Inflammatory macrophage (primary cell): ENCODE data around the gene CCDC187.
A peak's percentile ranks its signal among the peaks of the same experiment; 100 is the strongest.
"Not testable (repeated sequence)": the region's sequence is repeated elsewhere in the genome, so short reads cannot be mapped to it uniquely, and the experiment has no call there.

ENCODE experiments used
- DNase-seq, 2 donors: peaks; one replicate each; pipeline ENCODE4 v3.0.0-alpha.2; 2020 to 2022
- total RNA-seq, 18 experiments: gene quantifications; one replicate each; lab custom pipeline; 2026; ENCODE audit warnings: mixed read lengths in 6 of 18, inconsistent platforms in 2 of 18; lab: John Stamatoyannopoulos, UW

CCDC187 gene
- 0 to 0.21 (median 0.05) reads per million in 18 experiments for total RNA-seq

GRCh38 chr9:136303825-136304416, at the start of gene CCDC187:
Gene CCDC187, minus strand, starts transcription at chr9:136304094. Its CDS starts 264 bp downstream, at chr9:136303830.
- no peak for DNase-seq

DNA sequence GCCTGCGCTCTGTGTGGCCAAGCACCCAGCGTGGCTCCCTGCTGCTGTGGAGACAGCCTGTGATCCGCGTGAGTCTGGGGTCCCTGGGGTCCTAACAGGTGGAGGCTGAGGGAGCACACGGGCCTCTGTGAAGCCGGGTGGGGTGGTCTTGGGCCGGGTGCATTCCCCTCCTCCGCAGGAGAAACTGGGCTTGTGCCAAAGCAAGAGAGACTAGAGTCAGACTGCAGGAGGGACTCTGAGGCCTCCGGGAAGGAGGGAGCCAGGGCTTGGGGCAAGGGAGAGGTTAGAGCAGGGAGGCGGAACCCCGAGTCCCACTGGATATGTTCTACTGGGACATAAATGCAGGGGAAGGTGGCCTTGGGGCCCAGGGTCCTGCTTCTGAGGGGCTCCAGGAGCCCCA, 49.2 kb upstream of the CCDC187 start:
- DNase-seq = no peak

GRCh38 chr9:136352682-136353081, 48.8 kb upstream of the CCDC187 start:
- no peak for DNase-seq

- DNase-seq = not testable (repeated sequence)
These were observed 48.0 kb upstream of the CCDC187 start for GRCh38 chr9:136351868-136352267.

DNA sequence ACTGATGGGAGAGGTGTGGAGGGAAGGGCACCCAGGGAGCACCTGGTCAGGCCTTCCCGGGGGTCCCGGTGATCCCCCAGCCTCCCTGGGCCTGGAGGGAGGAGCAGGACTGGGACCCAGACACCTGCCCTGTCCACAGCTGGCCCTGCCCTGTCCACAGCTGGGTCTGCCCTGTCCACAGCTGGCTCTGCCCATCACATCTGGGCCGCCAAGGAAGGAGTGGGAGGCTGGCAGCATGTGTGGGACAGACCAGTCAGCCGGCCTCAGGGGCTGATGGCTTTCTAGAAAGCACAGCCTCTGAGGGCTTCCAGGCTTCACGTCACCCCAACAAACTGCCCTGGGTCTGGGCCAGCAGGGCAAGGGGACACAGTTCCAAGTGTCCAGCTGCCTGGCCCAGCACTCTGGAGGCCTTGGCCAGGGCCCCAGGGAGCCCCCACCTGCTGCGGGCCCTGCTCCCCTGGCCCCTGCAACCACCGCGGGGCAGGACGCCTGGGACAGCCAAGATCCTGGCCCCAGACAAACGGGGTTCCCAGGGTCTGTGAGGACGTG, 47.4 kb upstream of the CCDC187 start:
- DNase-seq = peak in 1 of 2 donors; percentile 15

GRCh38 chr9:136349546-136349945, 45.7 kb upstream of the CCDC187 start:
- DNase-seq = no peak

DNA sequence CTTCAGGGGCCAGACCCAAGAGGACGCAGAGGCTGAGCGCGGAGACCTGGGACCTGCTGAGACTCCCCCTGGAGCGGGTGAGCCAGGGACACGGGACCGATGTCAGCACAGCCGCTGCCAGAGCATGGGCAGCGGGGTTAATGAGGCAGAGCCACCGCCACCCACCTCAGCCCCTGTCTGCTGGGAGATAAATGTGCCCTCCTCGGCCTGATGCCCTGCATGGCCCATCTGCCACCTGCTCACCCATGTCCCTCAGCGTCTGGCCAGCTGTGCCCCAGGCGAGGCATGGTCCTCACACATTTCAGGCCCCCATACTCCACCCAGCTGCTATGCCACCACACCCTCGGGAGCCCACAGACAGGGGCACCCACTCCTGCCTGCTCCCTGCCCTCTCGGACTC, 44.8 kb upstream of the CCDC187 start:
- no peak for DNase-seq

DNA sequence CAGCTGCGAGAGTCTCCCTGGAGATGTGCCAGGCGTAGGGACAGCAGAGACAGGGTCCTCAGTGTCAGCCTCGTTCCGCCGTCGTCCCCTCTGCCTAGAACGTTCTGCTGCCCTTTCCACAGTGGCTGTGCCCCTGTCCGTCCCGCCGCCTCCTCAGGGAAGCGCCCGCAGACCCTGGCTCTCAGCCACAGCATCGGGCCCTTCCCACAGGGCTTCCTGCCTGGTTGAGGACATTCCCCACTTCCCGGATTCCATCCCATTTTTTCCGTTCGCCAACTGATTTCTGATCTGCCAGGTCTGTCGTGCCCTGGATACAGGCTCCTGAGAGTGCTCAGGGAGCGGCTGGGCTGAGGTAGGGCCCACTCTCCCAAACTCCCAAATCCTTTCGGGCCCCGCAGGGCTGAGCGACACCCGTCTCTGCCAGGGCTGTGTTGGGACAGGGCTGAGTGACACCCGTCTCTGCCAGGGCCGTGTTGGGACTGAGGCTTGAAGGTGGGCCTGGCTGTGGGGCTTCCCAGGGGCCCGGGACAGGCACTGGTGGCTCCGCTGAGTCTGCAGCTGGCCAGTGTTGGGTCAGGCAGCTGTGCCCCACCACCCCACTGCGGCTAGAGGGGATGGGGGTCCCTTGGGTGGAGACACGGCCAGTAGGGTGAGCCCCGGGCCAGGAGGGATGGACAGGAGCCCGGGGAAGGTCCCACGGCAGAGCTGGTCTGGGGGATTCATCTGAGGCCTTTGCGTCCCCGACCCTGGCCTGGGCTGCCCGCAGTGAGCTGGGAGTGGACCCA, 43.8 kb upstream of the CCDC187 start:
- no peak for DNase-seq

DNA sequence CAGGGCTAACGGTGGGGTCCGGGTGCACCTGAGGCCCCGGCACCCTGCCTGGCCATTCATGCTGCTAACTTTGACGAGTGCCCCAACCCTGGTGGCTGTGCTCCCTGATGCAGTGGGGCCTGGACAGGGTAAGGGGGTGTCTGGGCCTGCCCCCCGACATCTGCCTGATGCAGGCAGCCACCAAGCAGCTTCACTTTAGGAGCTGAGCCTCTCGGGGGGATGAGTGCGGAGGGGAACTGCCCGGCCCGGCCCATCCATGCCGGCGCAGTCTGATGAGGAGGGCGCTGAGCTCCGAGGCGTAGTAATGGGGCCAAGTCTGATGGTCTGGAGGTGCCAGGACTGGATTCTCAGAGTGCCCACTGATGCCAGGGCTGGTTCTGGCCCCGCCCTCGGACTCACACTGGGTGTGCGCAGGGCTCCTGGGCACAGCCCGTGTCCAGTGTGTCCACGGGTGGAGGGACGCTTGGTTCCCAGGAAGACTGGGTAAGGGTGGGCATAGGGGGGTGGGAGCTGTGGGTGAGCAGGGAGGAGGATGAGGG, 43.1 kb upstream of the CCDC187 start:
- no peak for DNase-seq

- DNase-seq = no peak
These were observed 42.2 kb upstream of the CCDC187 start for GRCh38 chr9:136346157-136346481.

- DNase-seq = no peak
These were observed 41.6 kb upstream of the CCDC187 start for GRCh38 chr9:136345281-136346156.

DNA sequence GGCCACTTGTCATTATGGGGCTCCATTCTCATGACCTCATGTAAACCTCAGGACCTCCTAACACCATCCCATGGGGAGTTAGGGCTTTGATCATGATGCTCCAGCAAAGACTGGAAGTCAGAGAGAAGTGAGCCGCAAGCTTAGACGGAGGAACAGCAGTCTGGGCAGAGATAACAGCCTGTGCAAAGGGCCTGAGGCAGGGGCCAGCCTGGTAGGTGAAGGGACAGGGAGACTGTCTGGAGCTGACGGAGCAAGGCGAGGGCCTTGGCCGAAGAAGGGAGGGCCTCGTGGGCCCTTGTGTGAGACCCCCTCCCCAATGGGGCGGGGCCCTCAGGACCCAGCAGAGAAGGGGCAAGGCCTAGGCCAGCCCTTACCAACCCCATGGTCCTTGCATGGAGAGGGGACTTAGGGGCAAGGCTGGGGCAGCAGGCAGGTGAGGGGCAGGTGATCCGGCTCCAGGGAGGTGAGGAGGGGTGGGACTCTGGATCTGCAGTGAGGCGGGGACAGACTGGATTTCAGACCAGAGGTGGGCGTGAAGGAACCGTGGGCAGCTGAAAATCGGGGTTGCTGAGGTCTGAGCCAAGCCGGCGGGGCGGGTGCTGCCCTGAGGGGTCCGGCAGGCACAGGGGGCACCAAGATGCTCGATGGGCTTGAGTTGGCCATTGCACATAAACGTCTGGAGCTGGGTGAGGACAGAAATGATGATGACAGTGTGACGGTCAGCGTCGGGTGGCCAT, 40.8 kb upstream of the CCDC187 start:
- no peak for DNase-seq

- no peak for DNase-seq
These were observed 40.0 kb upstream of the CCDC187 start for GRCh38 chr9:136343884-136344269.

- DNase-seq = no peak
These were observed 39.4 kb upstream of the CCDC187 start for GRCh38 chr9:136343121-136343883.

- peak; percentile 76 to 82 for DNase-seq
These were observed 38.6 kb upstream of the CCDC187 start for GRCh38 chr9:136342181-136343120.

GRCh38 chr9:136341769-136342168, 37.9 kb upstream of the CCDC187 start:
- no peak for DNase-seq

DNA sequence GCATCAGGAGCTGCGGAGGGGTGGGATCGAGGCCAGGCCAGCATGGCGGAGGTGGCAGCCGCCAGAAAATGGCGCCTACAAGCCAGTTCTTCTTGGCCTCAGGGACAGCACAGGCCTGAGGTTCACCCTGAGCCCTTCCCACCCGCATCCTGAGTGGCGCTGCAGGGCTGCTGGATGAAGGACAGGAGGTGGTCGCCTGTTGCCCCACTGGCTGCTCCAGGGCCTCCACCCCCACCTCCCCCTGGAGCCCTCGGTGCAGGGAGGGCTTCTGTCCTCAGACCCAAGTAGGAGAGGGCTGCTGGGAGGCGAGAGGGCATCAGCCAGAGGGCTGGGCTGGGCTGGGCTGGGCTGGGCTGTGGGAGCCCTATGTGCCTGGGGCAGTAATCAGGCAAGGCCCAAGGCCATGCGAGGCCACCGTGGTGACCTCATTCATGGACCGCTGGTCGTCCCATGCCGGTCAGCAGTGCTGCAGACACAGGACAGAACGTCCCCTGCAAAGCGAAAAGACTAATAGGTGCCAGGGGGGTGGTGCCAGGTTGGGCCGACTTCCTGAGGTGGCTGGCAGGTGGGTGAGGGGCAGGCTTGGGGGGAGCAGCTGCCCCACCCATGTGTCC, 37.3 kb upstream of the CCDC187 start:
- no peak for DNase-seq

- DNase-seq = no peak
These were observed 36.6 kb upstream of the CCDC187 start for GRCh38 chr9:136340356-136341041.

DNA sequence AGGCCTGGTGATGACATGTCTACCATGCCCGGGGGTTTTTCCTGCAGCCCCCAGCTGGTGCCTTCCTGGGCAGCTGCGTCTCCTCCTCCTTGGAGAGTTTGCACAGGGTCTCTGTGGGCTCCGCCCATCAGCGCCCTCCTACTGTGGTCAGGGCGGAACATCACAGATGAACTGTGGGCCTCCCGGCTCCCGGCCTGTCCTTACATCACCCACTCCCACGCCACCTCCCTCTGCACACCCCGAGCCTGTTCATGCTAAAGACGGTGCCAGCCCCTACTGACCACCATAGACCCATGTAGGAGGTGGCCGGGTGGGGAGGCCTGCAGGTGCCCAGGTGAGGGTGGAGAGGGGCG, 36.0 kb upstream of the CCDC187 start:
- no peak for DNase-seq
